NCI-H82 treated with DMSO at 0.1 percent for 48 hours (cell line): Measurements from ENCODE around the gene LRPAP1.
"Not testable (repeated sequence)": the region's sequence is repeated elsewhere in the genome, so short reads cannot be mapped to it uniquely, and the experiment has no call there.

Experiments
- DNase-seq: peaks from one replicate; lab custom pipeline; 2025; ENCODE audit not compliant: unreplicated experiment; lab: John Stamatoyannopoulos, UW

LRPAP1 gene

GRCh38 chr4:3531879-3532750 is at the start of gene LRPAP1:
Gene LRPAP1 (minus strand): TSS chr4:3532422. CDS start chr4:3532412, 10 bp downstream.
- DNase-seq, result peak; percentile 67

GRCh38 chr4:3581334-3582090 is 49.3 kb upstream of the LRPAP1 start:
- DNase-seq, result not testable (repeated sequence)

GRCh38 chr4:3580859-3581258 is 48.6 kb upstream of the LRPAP1 start:
- not testable (repeated sequence) for DNase-seq

GRCh38 chr4:3578527-3579144 is 46.4 kb upstream of the LRPAP1 start:
- not testable (repeated sequence) for DNase-seq

- DNase-seq, result not testable (repeated sequence)
These were observed 45.8 kb upstream of the LRPAP1 start for GRCh38 chr4:3578052-3578451.

GRCh38 chr4:3577208-3577892 is 45.1 kb upstream of the LRPAP1 start:
- DNase-seq, result not testable (repeated sequence)

- DNase-seq, result not testable (repeated sequence)
These were observed 44.4 kb upstream of the LRPAP1 start for GRCh38 chr4:3576533-3577207.

GRCh38 chr4:3575426-3576369 is 43.5 kb upstream of the LRPAP1 start:
- DNase-seq, result not testable (repeated sequence)

GRCh38 chr4:3574865-3575264 is 42.6 kb upstream of the LRPAP1 start:
- DNase-seq, result not testable (repeated sequence)

GRCh38 chr4:3574346-3574745 is 42.1 kb upstream of the LRPAP1 start:
- not testable (repeated sequence) for DNase-seq

GRCh38 chr4:3573131-3573530 is 40.9 kb upstream of the LRPAP1 start:
- no peak for DNase-seq

- no peak for DNase-seq
These were observed 40.1 kb upstream of the LRPAP1 start for GRCh38 chr4:3572363-3572762.

GRCh38 chr4:3571921-3572320 is 39.7 kb upstream of the LRPAP1 start:
- DNase-seq, result no peak

- not testable (repeated sequence) for DNase-seq
These were observed 38.7 kb upstream of the LRPAP1 start for GRCh38 chr4:3570923-3571322.

- not testable (repeated sequence) for DNase-seq
These were observed 37.4 kb upstream of the LRPAP1 start for GRCh38 chr4:3569611-3570010.

GRCh38 chr4:3566701-3567100 is 34.5 kb upstream of the LRPAP1 start:
- DNase-seq, result not testable (repeated sequence)

- DNase-seq, result not testable (repeated sequence)
These were observed 34.1 kb upstream of the LRPAP1 start for GRCh38 chr4:3566301-3566700.

GRCh38 chr4:3564948-3565347 is 32.7 kb upstream of the LRPAP1 start:
- not testable (repeated sequence) for DNase-seq

- no peak for DNase-seq
These were observed 31.2 kb upstream of the LRPAP1 start for GRCh38 chr4:3563403-3563802.
